ENCODE results near the gene TEX47. TPM values are rescaled to one million over a fixed set of nuclear protein-coding genes. Genes with fewer than 3 reads are reported as not detected.
A peak's percentile ranks its signal among the peaks of the same experiment; 100 is the strongest.

Gene TEX47
- total and polyA plus RNA-seq, 4 donors, result not detected

DNA sequence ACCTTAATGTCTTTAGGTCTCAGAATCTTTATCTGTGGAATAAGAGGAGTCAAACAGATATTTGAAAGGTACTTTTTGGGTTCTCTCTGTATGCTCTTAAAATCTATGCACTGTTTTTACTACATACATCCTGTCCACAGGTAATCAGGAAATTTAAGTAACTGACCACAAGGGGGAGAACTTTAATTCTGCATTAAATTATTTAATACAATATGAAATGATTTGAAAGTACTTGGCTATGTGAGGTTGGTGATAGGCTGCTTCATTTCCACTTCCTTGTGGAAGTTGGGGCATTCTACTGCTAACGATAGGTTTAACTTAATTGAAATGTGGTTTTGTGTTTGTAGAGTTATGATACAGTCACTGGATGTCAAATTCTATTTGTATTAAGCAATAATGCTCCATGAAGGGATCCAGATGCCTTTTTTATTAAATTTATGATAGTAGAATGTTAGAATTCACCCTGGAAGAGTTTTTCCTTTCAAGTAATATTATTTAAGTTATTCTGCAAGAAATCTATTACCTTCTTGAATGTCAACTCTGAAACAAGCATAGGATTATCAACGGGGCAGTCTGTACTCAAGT is 6.0 kb downstream of the TEX47 start:
- no peak for DNase-seq (ENCODE audit: low spot score)
- Histone ChIP-seq H3K36me3 (ENCODE audit: control insufficient read depth in 4 of 4, insufficient read depth in 3 of 4, low read depth in 1 of 4, low read length in 3 of 4) (no peaks in the 10 kb centered on the region), H3K27me3 (ENCODE audit: control insufficient read depth in 4 of 4, insufficient read depth in 4 of 4, low read length in 3 of 4) (no peaks in the 10 kb centered on the region), H3K9ac (ENCODE audit: low read depth in 1 of 2, low read length in 2 of 2) (no peak overlapping the region), H3K4me1 (ENCODE audit: control insufficient read depth in 4 of 4, insufficient read depth in 4 of 4, low read length in 3 of 4) (peaks cover 2 to 4% (median 4%) of the 10 kb centered on the region in 4 donors), H3K9me3 (ENCODE audit: control insufficient read depth in 4 of 4, low read length in 3 of 4) (no peaks in the 10 kb centered on the region), H3K27ac (ENCODE audit: low read depth in 1 of 2, low read length in 2 of 2) (no peak overlapping the region), H3K4me3 (ENCODE audit: low read depth in 1 of 3, low read length in 3 of 3) (no peak overlapping the region)
- TF ChIP-seq YY1 (IDR thresholded peaks at IDR 0.05) (no peak), GABPA (IDR thresholded peaks at IDR 0.05 in 1 of 2, conservative IDR thresholded peaks at IDR 0.05 in 1 of 2) (no peak), TAF1 (conservative IDR thresholded peaks at IDR 0.05) (no peak), RAD21 (IDR thresholded peaks at IDR 0.05) (peak; percentile 73 to 82)
- TF ChIP-seq, protein P1, sequence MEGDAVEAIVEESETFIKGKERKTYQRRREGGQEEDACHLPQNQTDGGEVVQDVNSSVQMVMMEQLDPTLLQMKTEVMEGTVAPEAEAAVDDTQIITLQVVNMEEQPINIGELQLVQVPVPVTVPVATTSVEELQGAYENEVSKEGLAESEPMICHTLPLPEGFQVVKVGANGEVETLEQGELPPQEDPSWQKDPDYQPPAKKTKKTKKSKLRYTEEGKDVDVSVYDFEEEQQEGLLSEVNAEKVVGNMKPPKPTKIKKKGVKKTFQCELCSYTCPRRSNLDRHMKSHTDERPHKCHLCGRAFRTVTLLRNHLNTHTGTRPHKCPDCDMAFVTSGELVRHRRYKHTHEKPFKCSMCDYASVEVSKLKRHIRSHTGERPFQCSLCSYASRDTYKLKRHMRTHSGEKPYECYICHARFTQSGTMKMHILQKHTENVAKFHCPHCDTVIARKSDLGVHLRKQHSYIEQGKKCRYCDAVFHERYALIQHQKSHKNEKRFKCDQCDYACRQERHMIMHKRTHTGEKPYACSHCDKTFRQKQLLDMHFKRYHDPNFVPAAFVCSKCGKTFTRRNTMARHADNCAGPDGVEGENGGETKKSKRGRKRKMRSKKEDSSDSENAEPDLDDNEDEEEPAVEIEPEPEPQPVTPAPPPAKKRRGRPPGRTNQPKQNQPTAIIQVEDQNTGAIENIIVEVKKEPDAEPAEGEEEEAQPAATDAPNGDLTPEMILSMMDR (IDR thresholded peaks at IDR 0.05; ENCODE audit: low read depth, low read length, missing input control), result peak; percentile 43
- 63% methylated on average over 2 of the region's 2 CpGs for WGBS

GRCh38 chr7:88787777-88788176 is 7.8 kb downstream of the TEX47 start:
- H3K36me3 ChIP-seq (ENCODE audit: control insufficient read depth in 4 of 4, insufficient read depth in 3 of 4, low read depth in 1 of 4, low read length in 3 of 4), result no peaks in the 10 kb centered on the region
- peaks cover 2 to 4% (median 4%) of the 10 kb centered on the region in 4 donors for H3K4me1 ChIP-seq (ENCODE audit: control insufficient read depth in 4 of 4, insufficient read depth in 4 of 4, low read length in 3 of 4)
- 75% methylated on average over 2 of the region's 2 CpGs for WGBS
- no peak overlapping the region for H3K9ac ChIP-seq (ENCODE audit: low read depth in 1 of 2, low read length in 2 of 2)
- no peak overlapping the region for H3K27ac ChIP-seq (ENCODE audit: low read depth in 1 of 2, low read length in 2 of 2)
- no peak overlapping the region for H3K4me3 ChIP-seq (ENCODE audit: low read depth in 1 of 3, low read length in 3 of 3)
- H3K9me3 ChIP-seq (ENCODE audit: control insufficient read depth in 4 of 4, low read length in 3 of 4), result no peaks in the 10 kb centered on the region
- no peaks in the 10 kb centered on the region for H3K27me3 ChIP-seq (ENCODE audit: control insufficient read depth in 4 of 4, insufficient read depth in 4 of 4, low read length in 3 of 4)
- TF ChIP-seq FOXA1 (IDR thresholded peaks at IDR 0.05) (no peak), TAF1 (conservative IDR thresholded peaks at IDR 0.05) (no peak), NR2F2 (IDR thresholded peaks at IDR 0.05) (no peak), HNF4A (conservative IDR thresholded peaks at IDR 0.05) (no peak), HNF4G (IDR thresholded peaks at IDR 0.05) (no peak), FOXA2 (IDR thresholded peaks at IDR 0.05) (no peak), JUND (IDR thresholded peaks at IDR 0.05) (no peak), GABPA (IDR thresholded peaks at IDR 0.05 in 1 of 2, conservative IDR thresholded peaks at IDR 0.05 in 1 of 2) (no peak), YY1 (IDR thresholded peaks at IDR 0.05) (no peak), EGR1 (IDR thresholded peaks at IDR 0.05; ENCODE audit: low read depth in 2 of 2) (no peak), RAD21 (IDR thresholded peaks at IDR 0.05) (no peak)
- TF ChIP-seq, protein P2, sequence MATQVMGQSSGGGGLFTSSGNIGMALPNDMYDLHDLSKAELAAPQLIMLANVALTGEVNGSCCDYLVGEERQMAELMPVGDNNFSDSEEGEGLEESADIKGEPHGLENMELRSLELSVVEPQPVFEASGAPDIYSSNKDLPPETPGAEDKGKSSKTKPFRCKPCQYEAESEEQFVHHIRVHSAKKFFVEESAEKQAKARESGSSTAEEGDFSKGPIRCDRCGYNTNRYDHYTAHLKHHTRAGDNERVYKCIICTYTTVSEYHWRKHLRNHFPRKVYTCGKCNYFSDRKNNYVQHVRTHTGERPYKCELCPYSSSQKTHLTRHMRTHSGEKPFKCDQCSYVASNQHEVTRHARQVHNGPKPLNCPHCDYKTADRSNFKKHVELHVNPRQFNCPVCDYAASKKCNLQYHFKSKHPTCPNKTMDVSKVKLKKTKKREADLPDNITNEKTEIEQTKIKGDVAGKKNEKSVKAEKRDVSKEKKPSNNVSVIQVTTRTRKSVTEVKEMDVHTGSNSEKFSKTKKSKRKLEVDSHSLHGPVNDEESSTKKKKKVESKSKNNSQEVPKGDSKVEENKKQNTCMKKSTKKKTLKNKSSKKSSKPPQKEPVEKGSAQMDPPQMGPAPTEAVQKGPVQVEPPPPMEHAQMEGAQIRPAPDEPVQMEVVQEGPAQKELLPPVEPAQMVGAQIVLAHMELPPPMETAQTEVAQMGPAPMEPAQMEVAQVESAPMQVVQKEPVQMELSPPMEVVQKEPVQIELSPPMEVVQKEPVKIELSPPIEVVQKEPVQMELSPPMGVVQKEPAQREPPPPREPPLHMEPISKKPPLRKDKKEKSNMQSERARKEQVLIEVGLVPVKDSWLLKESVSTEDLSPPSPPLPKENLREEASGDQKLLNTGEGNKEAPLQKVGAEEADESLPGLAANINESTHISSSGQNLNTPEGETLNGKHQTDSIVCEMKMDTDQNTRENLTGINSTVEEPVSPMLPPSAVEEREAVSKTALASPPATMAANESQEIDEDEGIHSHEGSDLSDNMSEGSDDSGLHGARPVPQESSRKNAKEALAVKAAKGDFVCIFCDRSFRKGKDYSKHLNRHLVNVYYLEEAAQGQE (IDR thresholded peaks at IDR 0.05), result no peak
- TF ChIP-seq, protein P3, sequence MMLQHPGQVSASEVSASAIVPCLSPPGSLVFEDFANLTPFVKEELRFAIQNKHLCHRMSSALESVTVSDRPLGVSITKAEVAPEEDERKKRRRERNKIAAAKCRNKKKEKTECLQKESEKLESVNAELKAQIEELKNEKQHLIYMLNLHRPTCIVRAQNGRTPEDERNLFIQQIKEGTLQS (IDR thresholded peaks at IDR 0.05), result no peak
- TF ChIP-seq, protein P4, sequence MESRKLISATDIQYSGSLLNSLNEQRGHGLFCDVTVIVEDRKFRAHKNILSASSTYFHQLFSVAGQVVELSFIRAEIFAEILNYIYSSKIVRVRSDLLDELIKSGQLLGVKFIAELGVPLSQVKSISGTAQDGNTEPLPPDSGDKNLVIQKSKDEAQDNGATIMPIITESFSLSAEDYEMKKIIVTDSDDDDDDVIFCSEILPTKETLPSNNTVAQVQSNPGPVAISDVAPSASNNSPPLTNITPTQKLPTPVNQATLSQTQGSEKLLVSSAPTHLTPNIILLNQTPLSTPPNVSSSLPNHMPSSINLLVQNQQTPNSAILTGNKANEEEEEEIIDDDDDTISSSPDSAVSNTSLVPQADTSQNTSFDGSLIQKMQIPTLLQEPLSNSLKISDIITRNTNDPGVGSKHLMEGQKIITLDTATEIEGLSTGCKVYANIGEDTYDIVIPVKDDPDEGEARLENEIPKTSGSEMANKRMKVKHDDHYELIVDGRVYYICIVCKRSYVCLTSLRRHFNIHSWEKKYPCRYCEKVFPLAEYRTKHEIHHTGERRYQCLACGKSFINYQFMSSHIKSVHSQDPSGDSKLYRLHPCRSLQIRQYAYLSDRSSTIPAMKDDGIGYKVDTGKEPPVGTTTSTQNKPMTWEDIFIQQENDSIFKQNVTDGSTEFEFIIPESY (IDR thresholded peaks at IDR 0.05), result no peak
- TF ChIP-seq, protein P5, sequence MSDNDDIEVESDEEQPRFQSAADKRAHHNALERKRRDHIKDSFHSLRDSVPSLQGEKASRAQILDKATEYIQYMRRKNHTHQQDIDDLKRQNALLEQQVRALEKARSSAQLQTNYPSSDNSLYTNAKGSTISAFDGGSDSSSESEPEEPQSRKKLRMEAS (IDR thresholded peaks at IDR 0.05), result no peak
- TF ChIP-seq, protein P1 (IDR thresholded peaks at IDR 0.05; ENCODE audit: low read depth, low read length, missing input control), result no peak
- no peak for DNase-seq (ENCODE audit: low spot score)
